NT2/D1 (cell line): ENCODE results near the gene MRTFA.

Experiments used
- SUZ12 ChIP-seq: IDR thresholded peaks from 2 replicates; pipeline ENCODE4 v1.6.1; 2011; ENCODE audit not compliant: insufficient read length, insufficient read depth; ENCODE audit errors: extremely low read depth
- YY1 ChIP-seq: IDR thresholded peaks from 2 replicates; pipeline ENCODE4 v1.6.1; 2011; ENCODE audit not compliant: insufficient read length, insufficient read depth
- ZNF274 ChIP-seq: IDR thresholded peaks from 2 replicates; pipeline ENCODE4 v1.6.1; 2011; ENCODE audit warnings: mild to moderate bottlenecking, low read depth, low read length

GRCh38 chr22:40661671-40662070 lies 25.2 kb upstream of the MRTFA start:
- TF ChIP-seq YY1 = no peak
- TF ChIP-seq ZNF274 = no peak
- TF ChIP-seq SUZ12 = no peak
